HG03354 (cell line): ENCODE data around the gene SCYL1.
A peak's percentile ranks its signal among the peaks of the same experiment; 100 is the strongest.

ENCODE experiments used
- ATAC-seq: cut with Tn5 transposase; IDR thresholded peaks from one replicate; pipeline ENCODE4 v1.9.1; 2021; ENCODE audit warnings: mild to moderate bottlenecking; ENCODE audit not compliant: unreplicated experiment, poor library complexity, severe bottlenecking

SCYL1 gene

GRCh38 chr11:65524741-65525545 is at the start of gene SCYL1:
Gene SCYL1 (plus strand): TSS chr11:65525083. CDS start chr11:65525154, 71 bp downstream.
- ATAC-seq, result peak; percentile 67

GRCh38 chr11:65476632-65477148 is 48.2 kb upstream of the SCYL1 start:
- ATAC-seq, result no peak

- ATAC-seq, result peak; percentile 79
Observed at GRCh38 chr11:65477149-65477965, 47.5 kb upstream of the SCYL1 start.

GRCh38 chr11:65478388-65479183 is 46.3 kb upstream of the SCYL1 start:
- ATAC-seq, result no peak

DNA sequence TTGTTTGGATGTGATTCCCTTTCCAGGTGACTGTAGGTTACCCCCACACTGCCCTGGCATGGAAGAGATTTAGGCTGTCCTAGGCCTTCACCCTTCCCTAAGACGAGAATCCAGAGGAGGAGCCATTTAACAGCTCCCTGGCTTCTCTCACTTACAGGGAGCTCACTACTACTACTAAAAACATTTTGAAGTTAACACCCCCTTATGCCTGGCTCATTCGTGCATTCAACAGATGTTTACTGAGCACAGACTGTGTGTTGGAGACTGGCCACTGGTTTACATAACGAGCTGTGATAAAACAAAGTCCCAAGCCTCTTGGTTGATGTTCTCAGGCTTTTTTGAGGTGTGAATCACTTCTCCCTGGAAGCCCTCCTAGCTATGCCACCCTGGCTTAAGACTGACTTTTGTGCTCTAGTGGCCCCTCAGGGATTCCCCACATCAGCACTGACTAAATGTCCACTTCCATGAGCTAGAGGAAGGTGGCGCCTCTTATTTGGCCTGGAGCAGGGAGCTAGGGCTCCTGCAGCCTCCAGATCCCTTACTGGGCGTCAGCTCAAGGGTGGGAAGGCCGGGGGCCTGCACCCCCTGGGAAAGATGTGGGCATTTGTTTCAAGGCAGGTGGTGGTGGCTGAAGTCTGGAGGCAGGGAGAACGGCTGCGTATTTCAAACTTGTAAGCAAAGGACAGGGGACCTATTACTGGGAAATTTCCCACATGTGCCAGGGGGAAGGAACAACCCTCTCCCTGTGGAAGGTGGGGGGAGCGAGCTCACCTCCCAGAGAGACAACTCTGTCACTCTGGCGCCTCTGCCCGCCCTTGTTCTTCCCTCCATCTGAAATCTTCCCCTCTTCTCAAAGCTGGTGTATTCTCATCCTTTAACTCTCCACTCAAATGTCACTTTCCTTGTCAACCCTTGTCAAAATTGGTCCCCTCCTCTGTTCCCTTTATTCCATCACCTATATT is 45.4 kb upstream of the SCYL1 start:
- no peak for ATAC-seq

DNA sequence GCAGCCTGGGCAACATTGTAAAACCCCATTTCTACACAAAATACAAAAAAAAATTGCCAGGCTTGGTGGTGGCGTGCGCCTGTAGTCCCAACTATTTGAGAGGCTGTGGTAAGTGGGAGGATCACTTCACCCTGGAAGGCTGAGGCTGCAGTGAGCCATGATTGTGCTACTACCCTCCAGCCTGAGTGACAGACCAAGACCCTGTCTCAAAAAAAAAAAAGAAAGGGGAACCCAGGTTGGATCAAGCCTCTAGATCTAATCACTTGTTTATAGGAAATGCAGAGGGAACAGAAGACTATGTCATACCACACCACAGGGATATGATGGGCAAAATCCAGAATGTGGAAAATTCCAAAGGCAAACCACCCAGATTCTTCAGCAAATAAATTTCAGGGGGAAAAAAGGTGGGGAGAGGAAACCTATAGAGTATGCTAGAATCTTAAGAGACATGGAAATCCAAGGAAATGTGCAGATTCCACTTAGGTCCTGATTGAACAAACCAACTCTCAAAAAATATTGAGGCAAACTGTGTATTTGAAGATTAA is 42.5 kb upstream of the SCYL1 start:
- no peak for ATAC-seq

- ATAC-seq, result no peak
Observed at GRCh38 chr11:65485920-65486219, 39.0 kb upstream of the SCYL1 start.

DNA sequence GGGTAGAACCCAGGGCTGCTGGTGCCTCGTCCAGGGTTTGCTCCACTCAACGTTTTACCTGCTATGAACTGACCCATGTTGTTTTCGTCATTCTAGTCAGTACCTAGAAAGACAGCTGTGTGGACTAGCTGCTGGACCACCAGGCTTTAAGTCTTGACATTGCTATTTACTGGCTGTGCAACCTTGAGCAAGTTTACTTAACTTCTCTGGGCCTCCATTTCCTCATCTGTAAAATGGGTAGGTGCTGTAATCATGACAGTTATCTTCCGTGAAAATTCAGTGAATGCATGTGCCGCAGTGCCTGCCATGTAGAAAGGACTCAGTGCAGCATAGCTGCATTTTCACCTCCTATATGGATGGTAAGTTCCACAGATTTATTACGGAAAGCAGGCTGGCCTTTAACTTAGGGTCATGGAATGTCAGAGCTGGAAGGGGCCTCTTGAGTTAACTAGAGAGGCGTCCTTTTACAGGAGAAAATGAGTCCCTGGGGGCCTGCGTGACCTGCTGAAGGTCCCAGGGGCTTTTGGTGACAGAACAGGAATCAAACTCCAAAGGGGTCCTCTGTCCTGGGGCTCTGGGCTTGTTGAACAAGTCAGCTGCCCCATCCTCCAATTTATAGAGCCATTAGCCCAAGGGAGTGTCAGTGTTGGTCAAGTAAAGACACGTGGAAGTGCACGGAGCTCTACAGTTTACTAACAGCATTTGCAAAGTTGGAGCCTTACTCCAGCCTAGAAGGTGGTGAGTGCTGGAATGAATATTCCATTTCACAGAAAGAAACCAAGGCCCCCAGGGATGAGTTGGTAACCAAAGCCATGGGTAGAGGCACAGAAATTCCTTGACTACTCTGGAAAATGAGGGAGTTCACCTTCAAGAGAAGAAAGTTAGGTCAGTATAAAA is 38.1 kb upstream of the SCYL1 start:
- ATAC-seq, result no peak

DNA sequence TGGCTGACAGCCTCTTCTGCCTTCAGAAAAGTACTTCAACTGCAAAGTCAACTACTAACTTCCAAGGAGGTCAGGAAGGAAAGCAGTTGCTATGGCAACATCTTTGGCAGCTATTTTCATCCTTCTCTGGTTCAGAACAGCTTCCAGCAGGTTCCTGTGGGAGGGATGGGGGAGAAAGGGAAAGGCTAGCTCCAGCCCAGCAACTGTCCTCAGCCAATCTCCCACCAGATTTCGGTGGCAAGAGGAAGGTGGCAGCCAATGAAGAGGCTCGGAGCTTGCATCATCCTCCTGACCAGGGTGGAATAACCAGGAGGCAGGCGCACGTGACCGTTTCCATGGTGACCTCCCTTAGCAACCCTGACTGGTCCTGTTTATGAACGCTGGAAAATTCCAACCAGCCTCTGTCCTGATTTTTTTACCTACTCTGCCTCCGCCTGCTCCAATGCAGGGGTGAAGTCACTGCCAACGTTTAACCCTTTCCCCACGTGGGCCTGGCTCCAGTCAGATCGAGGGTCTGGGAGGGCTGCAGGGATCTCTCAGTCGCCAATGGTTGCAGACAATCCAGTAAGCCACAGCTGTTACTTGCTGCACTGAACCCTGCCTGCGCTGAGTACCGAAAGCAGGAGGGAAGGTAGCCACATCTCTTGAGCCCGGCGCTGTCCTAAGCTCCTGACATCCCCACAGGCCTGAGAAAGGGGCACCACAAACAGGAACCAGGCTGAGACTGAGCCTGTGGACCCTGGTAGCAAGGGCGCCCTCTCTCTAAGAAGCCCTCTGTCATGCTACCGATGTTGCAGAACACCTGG is 37.2 kb upstream of the SCYL1 start:
- peak; percentile 70 for ATAC-seq

- no peak for ATAC-seq
Observed at GRCh38 chr11:65488273-65489034, 36.4 kb upstream of the SCYL1 start.

- no peak for ATAC-seq
Observed at GRCh38 chr11:65489035-65489705, 35.7 kb upstream of the SCYL1 start.

GRCh38 chr11:65489706-65490320 is 35.1 kb upstream of the SCYL1 start:
- no peak for ATAC-seq

GRCh38 chr11:65491163-65491465 is 33.8 kb upstream of the SCYL1 start:
- no peak for ATAC-seq

- no peak for ATAC-seq
Observed at GRCh38 chr11:65491614-65492386, 33.1 kb upstream of the SCYL1 start.

DNA sequence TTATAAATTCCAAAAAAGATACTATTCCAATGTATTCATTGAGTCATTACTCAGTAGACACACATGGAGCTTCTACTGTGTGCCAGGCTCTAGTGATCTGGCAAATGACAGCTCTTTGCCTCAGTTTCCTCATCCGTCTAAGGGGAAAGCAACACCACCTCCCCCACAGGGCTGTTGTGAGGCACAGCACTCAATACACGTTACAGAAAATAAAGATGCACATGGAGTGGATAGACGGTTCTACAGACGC is 32.6 kb upstream of the SCYL1 start:
- no peak for ATAC-seq
